H9 (cell line): ENCODE results near the gene RAC2. TPM values are rescaled to one million over a fixed set of nuclear protein-coding genes. Genes with fewer than 3 reads are reported as not detected.

Experiments
- DNase-seq: peaks from one replicate; pipeline ENCODE4 v3.0.0-alpha.2; 2017
- H2AFZ ChIP-seq: one replicate; pipeline ENCODE4 v1.6.1; 2013; ENCODE audit warnings: mild to moderate bottlenecking, low read length, control low read depth, moderate library complexity
- H2AK5ac ChIP-seq: 2 replicates; pipeline ENCODE4 v1.6.1; 2013; ENCODE audit warnings: low read length, control low read depth, mixed read lengths; ENCODE audit not compliant: insufficient read length
- H2BK120ac ChIP-seq: one replicate; pipeline ENCODE4 v1.6.1; 2013; ENCODE audit warnings: low read depth, mild to moderate bottlenecking, low read length, control low read depth, inconsistent platforms; ENCODE audit not compliant: poor library complexity, severe bottlenecking
- H2BK12ac ChIP-seq: 2 replicates; pipeline ENCODE4 v1.6.1; 2013; ENCODE audit warnings: low read length, control low read depth, mixed read lengths, low read depth; ENCODE audit not compliant: insufficient read length
- H2BK15ac ChIP-seq: 2 replicates; pipeline ENCODE4 v1.6.1; 2013; ENCODE audit warnings: low read depth, low read length, control low read depth
- H2BK20ac ChIP-seq: one replicate; pipeline ENCODE4 v1.6.1; 2013; ENCODE audit warnings: low read depth, mild to moderate bottlenecking, low read length, control low read depth, inconsistent platforms; ENCODE audit not compliant: poor library complexity, severe bottlenecking
- H2BK5ac ChIP-seq: 2 replicates; pipeline ENCODE4 v1.6.1; 2013; ENCODE audit warnings: low read length, control low read depth, mixed read lengths; ENCODE audit not compliant: insufficient read length
- H3K14ac ChIP-seq: 2 replicates; pipeline ENCODE4 v1.6.1; 2013; ENCODE audit warnings: low read length, control low read depth; ENCODE audit not compliant: insufficient read depth
- H3K18ac ChIP-seq: 2 replicates; pipeline ENCODE4 v1.6.1; 2013; ENCODE audit warnings: low read depth, mild to moderate bottlenecking, mixed read lengths, low read length, control low read depth; ENCODE audit not compliant: insufficient read length
- H3K23ac ChIP-seq: 2 replicates; pipeline ENCODE4 v1.6.1; 2013; ENCODE audit warnings: low read length, control low read depth, mixed read lengths, low read depth; ENCODE audit not compliant: insufficient read length
- H3K23me2 ChIP-seq: 2 replicates; pipeline ENCODE4 v1.6.1; 2013; ENCODE audit warnings: low read depth, mild to moderate bottlenecking, mixed read lengths, low read length, control low read depth; ENCODE audit not compliant: insufficient read length, poor library complexity, severe bottlenecking
- H3K27ac ChIP-seq: 2 replicates; pipeline ENCODE4 v1.5.1; 2013; ENCODE audit warnings: low read length, control low read depth, mixed read lengths, low read depth; ENCODE audit not compliant: insufficient read length
- H3K27me3 ChIP-seq: 2 replicates; pipeline ENCODE4 v1.6.1; 2013; ENCODE audit warnings: low read length, control low read depth, inconsistent platforms; ENCODE audit not compliant: insufficient read depth
- H3K4ac ChIP-seq: 2 replicates; pipeline ENCODE4 v1.6.1; 2013; ENCODE audit warnings: low read depth, mild to moderate bottlenecking, control low read depth, inconsistent platforms, low read length, moderate library complexity
- H3K4me1 ChIP-seq: 2 replicates; pipeline ENCODE4 v1.6.1; 2013; ENCODE audit warnings: low read length, control low read depth, inconsistent platforms; ENCODE audit not compliant: insufficient read depth
- H3K4me2 ChIP-seq: 2 replicates; pipeline ENCODE4 v1.6.1; 2013; ENCODE audit warnings: low read length, control low read depth, mixed read lengths; ENCODE audit not compliant: insufficient read length, insufficient read depth
- H3K56ac ChIP-seq: 2 replicates; pipeline ENCODE4 v1.6.1; 2013; ENCODE audit warnings: low read depth, mild to moderate bottlenecking, mixed read lengths, low read length, control low read depth; ENCODE audit not compliant: insufficient read length
- H3K79me1 ChIP-seq: 2 replicates; pipeline ENCODE4 v1.6.1; 2013; ENCODE audit warnings: low read depth, mild to moderate bottlenecking, moderate library complexity, low read length, control low read depth, inconsistent platforms; ENCODE audit not compliant: insufficient read depth, poor library complexity, severe bottlenecking
- H3K79me2 ChIP-seq: 2 replicates; pipeline ENCODE4 v1.6.1; 2013; ENCODE audit warnings: low read length, control low read depth, inconsistent platforms; ENCODE audit not compliant: insufficient read depth
- H3K9ac ChIP-seq: 2 replicates; pipeline ENCODE4 v1.6.1; 2013; ENCODE audit warnings: low read length, control low read depth, mixed read lengths; ENCODE audit not compliant: insufficient read length; ENCODE audit errors: extremely low read depth
- H3K9me3 ChIP-seq: one replicate; pipeline ENCODE4 v1.6.1; 2013; ENCODE audit warnings: low read depth, low read length, inconsistent platforms; ENCODE audit not compliant: control insufficient read depth
- H3T11ph ChIP-seq: one replicate; pipeline ENCODE4 v1.6.1; 2013; ENCODE audit warnings: mild to moderate bottlenecking, low read length, control low read depth, inconsistent platforms
- H4K20me1 ChIP-seq: one replicate; pipeline ENCODE4 v1.6.1; 2013; ENCODE audit not compliant: control insufficient read depth, insufficient read length, insufficient read depth
- H4K5ac ChIP-seq: 2 replicates; pipeline ENCODE4 v1.6.1; 2013; ENCODE audit warnings: low read depth, mild to moderate bottlenecking, mixed read lengths, low read length, control low read depth; ENCODE audit not compliant: insufficient read length
- H4K8ac ChIP-seq: replicated peaks from 2 replicates; pipeline ENCODE4 v1.6.1; 2013; ENCODE audit warnings: low read length, control low read depth, mixed read lengths, low read depth; ENCODE audit not compliant: insufficient read length
- H4K91ac ChIP-seq: 2 replicates; pipeline ENCODE4 v1.6.1; 2013; ENCODE audit warnings: low read depth, mild to moderate bottlenecking, moderate library complexity, mixed read lengths, low read length, control low read depth; ENCODE audit not compliant: insufficient read length
- H3K27ac Mint-ChIP-seq, 3 experiments: 2 replicates in 2 of 3; 3 replicates in 1 of 3; pipeline ENCODE4 v1.8.0; 2020 to 2021; ENCODE audit warnings: mixed read lengths in 3 of 3, mild to moderate bottlenecking in 1 of 3, moderate library complexity in 1 of 3
- H3K27me3 Mint-ChIP-seq: 2 replicates; pipeline ENCODE4 v1.8.0; 2021; ENCODE audit warnings: low read depth, mild to moderate bottlenecking, moderate library complexity, mixed read lengths
- H3K36me3 Mint-ChIP-seq, 3 experiments: 2 replicates in 2 of 3; 3 replicates in 1 of 3; pipeline ENCODE4 v1.8.0; 2020 to 2021; ENCODE audit warnings: low read depth in 3 of 3, mixed read lengths in 3 of 3; ENCODE audit not compliant: insufficient read depth in 1 of 3
- H3K4me1 Mint-ChIP-seq, 2 experiments: 2 replicates each; pipeline ENCODE4 v1.8.0; 2020; ENCODE audit warnings: mixed read lengths in 2 of 2
- H3K4me3 Mint-ChIP-seq, 2 experiments: 2 replicates in 1 of 2; 3 replicates in 1 of 2; pipeline ENCODE4 v1.8.0; 2020 to 2021; ENCODE audit warnings: mild to moderate bottlenecking in 2 of 2, mixed read lengths in 2 of 2, moderate library complexity in 1 of 2
- H3K9me3 Mint-ChIP-seq, 2 experiments: 2 replicates in 1 of 2; 3 replicates in 1 of 2; pipeline ENCODE4 v1.8.0; 2020; ENCODE audit warnings: mild to moderate bottlenecking in 2 of 2, mixed read lengths in 2 of 2, moderate library complexity in 1 of 2
- WGBS: extraction: QIAGEN DNeasy Blood & Tissue Kit; methylation state at CpG from one replicate; pipeline ENCODE4 v1.1.7; 2013; ENCODE audit warnings: missing lambda C conversion rate, low lambda C conversion rate, mixed read lengths; ENCODE audit not compliant: insufficient read length; ENCODE audit errors: extremely low coverage; 5-methylcytosine and 5-hydroxymethylcytosine counted together
- total RNA-seq: library from RNA; stranded (reverse); gene quantifications from 2 replicates; pipeline ENCODE4 v1.2.1, GENCODE V29; 2021
- TF ChIP-seq, protein P1 (sequence below): fragments of 200-600 bp; sonication (generic); conservative IDR thresholded peaks from 3 replicates; pipeline ENCODE4 v1.8.0; 2021; ENCODE audit warnings: antibody characterized with exemption, mild to moderate bottlenecking

RAC2 gene
- total RNA-seq, 1 experiment from 2014 or later: 2.8 TPM

GRCh38 chr22:37177755-37178154 is 66.3 kb downstream of the RAC2 start:
- no peak overlapping the region for H2BK5ac ChIP-seq
- no peak overlapping the region for H3K9ac ChIP-seq
- H3K9me3 ChIP-seq: no peaks in the 10 kb centered on the region
- H2BK12ac ChIP-seq: no peak overlapping the region
- no peak overlapping the region for H3K4ac ChIP-seq
- H3K4me1 ChIP-seq: no peaks in the 10 kb centered on the region
- no peak overlapping the region for H2BK15ac ChIP-seq
- no peak overlapping the region for H2BK20ac ChIP-seq
- no peak overlapping the region for H4K8ac ChIP-seq
- no peak overlapping the region for H2AK5ac ChIP-seq
- H3K23ac ChIP-seq: no peak overlapping the region
- H3K27ac ChIP-seq: no peak overlapping the region
- Mint-ChIP-seq H3K36me3 (no peaks in the 10 kb centered on the region; a peak in 1 of 7 replicates), H3K4me1 (peaks cover 26 to 46% of the 10 kb centered on the region in 2 experiments), H3K4me3 (no peak overlapping the region), H3K9me3 (no peaks in the 10 kb centered on the region; a peak in 1 of 5 replicates), H3K27me3 (peaks cover 38% of the 10 kb centered on the region), H3K27ac (no peak overlapping the region; a peak in 1 of 7 replicates)
- no CpG with 5 or more reads among the region's 3 CpGs for WGBS
- H3K56ac ChIP-seq: no peak overlapping the region
- H3K27me3 ChIP-seq: no peaks in the 10 kb centered on the region
- H3K79me2 ChIP-seq: no peaks in the 10 kb centered on the region
- TF ChIP-seq, protein P1, sequence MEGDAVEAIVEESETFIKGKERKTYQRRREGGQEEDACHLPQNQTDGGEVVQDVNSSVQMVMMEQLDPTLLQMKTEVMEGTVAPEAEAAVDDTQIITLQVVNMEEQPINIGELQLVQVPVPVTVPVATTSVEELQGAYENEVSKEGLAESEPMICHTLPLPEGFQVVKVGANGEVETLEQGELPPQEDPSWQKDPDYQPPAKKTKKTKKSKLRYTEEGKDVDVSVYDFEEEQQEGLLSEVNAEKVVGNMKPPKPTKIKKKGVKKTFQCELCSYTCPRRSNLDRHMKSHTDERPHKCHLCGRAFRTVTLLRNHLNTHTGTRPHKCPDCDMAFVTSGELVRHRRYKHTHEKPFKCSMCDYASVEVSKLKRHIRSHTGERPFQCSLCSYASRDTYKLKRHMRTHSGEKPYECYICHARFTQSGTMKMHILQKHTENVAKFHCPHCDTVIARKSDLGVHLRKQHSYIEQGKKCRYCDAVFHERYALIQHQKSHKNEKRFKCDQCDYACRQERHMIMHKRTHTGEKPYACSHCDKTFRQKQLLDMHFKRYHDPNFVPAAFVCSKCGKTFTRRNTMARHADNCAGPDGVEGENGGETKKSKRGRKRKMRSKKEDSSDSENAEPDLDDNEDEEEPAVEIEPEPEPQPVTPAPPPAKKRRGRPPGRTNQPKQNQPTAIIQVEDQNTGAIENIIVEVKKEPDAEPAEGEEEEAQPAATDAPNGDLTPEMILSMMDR: no peak
- no peak overlapping the region for H3T11ph ChIP-seq
- no peaks in the 10 kb centered on the region for H4K20me1 ChIP-seq
- no peak overlapping the region for H3K4me2 ChIP-seq
- no peak overlapping the region for H2BK120ac ChIP-seq
- H2AFZ ChIP-seq: no peak overlapping the region
- no peaks in the 10 kb centered on the region for H3K79me1 ChIP-seq
- H3K23me2 ChIP-seq: no peaks in the 10 kb centered on the region
- no peak overlapping the region for H3K14ac ChIP-seq
- no peak for DNase-seq
- no peak overlapping the region for H4K5ac ChIP-seq
- no peak overlapping the region for H4K91ac ChIP-seq
- no peak overlapping the region for H3K18ac ChIP-seq
